ENCODE measurements around the gene ACTG1.

- TF ChIP-seq POLR2AphosphoS5 (IDR thresholded peaks at IDR 0.05) (peak in 1 of 2 donors; percentile 5), CTCF (IDR thresholded peaks at IDR 0.05) (peak; percentile 49 to 69 (median 68)), POLR2A (IDR thresholded peaks at IDR 0.05; ENCODE audit: low read depth) (no peak)
Observed at GRCh38 chr17:81537343-81537855, 24.8 kb upstream of the ACTG1 start.

Measured in esophagus muscularis mucosa (tissue), 3 donors.